H9 (cell line): Measurements from ENCODE around the gene GGA3. TPM values are rescaled to one million over a fixed set of nuclear protein-coding genes. Genes with fewer than 3 reads are reported as not detected.

ENCODE experiments used
- DNase-seq: peaks from one replicate; pipeline ENCODE4 v3.0.0-alpha.2; 2017
- H2AFZ ChIP-seq: one replicate; pipeline ENCODE4 v1.6.1; 2013; ENCODE audit warnings: mild to moderate bottlenecking, low read length, control low read depth, moderate library complexity
- H2AK5ac ChIP-seq: 2 replicates; pipeline ENCODE4 v1.6.1; 2013; ENCODE audit warnings: low read length, control low read depth, mixed read lengths; ENCODE audit not compliant: insufficient read length
- H2BK120ac ChIP-seq: one replicate; pipeline ENCODE4 v1.6.1; 2013; ENCODE audit warnings: low read depth, mild to moderate bottlenecking, low read length, control low read depth, inconsistent platforms; ENCODE audit not compliant: poor library complexity, severe bottlenecking
- H2BK12ac ChIP-seq: 2 replicates; pipeline ENCODE4 v1.6.1; 2013; ENCODE audit warnings: low read length, control low read depth, mixed read lengths, low read depth; ENCODE audit not compliant: insufficient read length
- H2BK15ac ChIP-seq: 2 replicates; pipeline ENCODE4 v1.6.1; 2013; ENCODE audit warnings: low read depth, low read length, control low read depth
- H2BK20ac ChIP-seq: one replicate; pipeline ENCODE4 v1.6.1; 2013; ENCODE audit warnings: low read depth, mild to moderate bottlenecking, low read length, control low read depth, inconsistent platforms; ENCODE audit not compliant: poor library complexity, severe bottlenecking
- H2BK5ac ChIP-seq: 2 replicates; pipeline ENCODE4 v1.6.1; 2013; ENCODE audit warnings: low read length, control low read depth, mixed read lengths; ENCODE audit not compliant: insufficient read length
- H3K14ac ChIP-seq: 2 replicates; pipeline ENCODE4 v1.6.1; 2013; ENCODE audit warnings: low read length, control low read depth; ENCODE audit not compliant: insufficient read depth
- H3K18ac ChIP-seq: 2 replicates; pipeline ENCODE4 v1.6.1; 2013; ENCODE audit warnings: low read depth, mild to moderate bottlenecking, mixed read lengths, low read length, control low read depth; ENCODE audit not compliant: insufficient read length
- H3K23ac ChIP-seq: 2 replicates; pipeline ENCODE4 v1.6.1; 2013; ENCODE audit warnings: low read length, control low read depth, mixed read lengths, low read depth; ENCODE audit not compliant: insufficient read length
- H3K23me2 ChIP-seq: 2 replicates; pipeline ENCODE4 v1.6.1; 2013; ENCODE audit warnings: low read depth, mild to moderate bottlenecking, mixed read lengths, low read length, control low read depth; ENCODE audit not compliant: insufficient read length, poor library complexity, severe bottlenecking
- H3K27ac ChIP-seq: 2 replicates; pipeline ENCODE4 v1.5.1; 2013; ENCODE audit warnings: low read length, control low read depth, mixed read lengths, low read depth; ENCODE audit not compliant: insufficient read length
- H3K27me3 ChIP-seq: 2 replicates; pipeline ENCODE4 v1.6.1; 2013; ENCODE audit warnings: low read length, control low read depth, inconsistent platforms; ENCODE audit not compliant: insufficient read depth
- H3K4ac ChIP-seq: 2 replicates; pipeline ENCODE4 v1.6.1; 2013; ENCODE audit warnings: low read depth, mild to moderate bottlenecking, control low read depth, inconsistent platforms, low read length, moderate library complexity
- H3K4me1 ChIP-seq: 2 replicates; pipeline ENCODE4 v1.6.1; 2013; ENCODE audit warnings: low read length, control low read depth, inconsistent platforms; ENCODE audit not compliant: insufficient read depth
- H3K4me2 ChIP-seq: 2 replicates; pipeline ENCODE4 v1.6.1; 2013; ENCODE audit warnings: low read length, control low read depth, mixed read lengths; ENCODE audit not compliant: insufficient read length, insufficient read depth
- H3K56ac ChIP-seq: 2 replicates; pipeline ENCODE4 v1.6.1; 2013; ENCODE audit warnings: low read depth, mild to moderate bottlenecking, mixed read lengths, low read length, control low read depth; ENCODE audit not compliant: insufficient read length
- H3K79me1 ChIP-seq: 2 replicates; pipeline ENCODE4 v1.6.1; 2013; ENCODE audit warnings: low read depth, mild to moderate bottlenecking, moderate library complexity, low read length, control low read depth, inconsistent platforms; ENCODE audit not compliant: insufficient read depth, poor library complexity, severe bottlenecking
- H3K79me2 ChIP-seq: 2 replicates; pipeline ENCODE4 v1.6.1; 2013; ENCODE audit warnings: low read length, control low read depth, inconsistent platforms; ENCODE audit not compliant: insufficient read depth
- H3K9ac ChIP-seq: 2 replicates; pipeline ENCODE4 v1.6.1; 2013; ENCODE audit warnings: low read length, control low read depth, mixed read lengths; ENCODE audit not compliant: insufficient read length; ENCODE audit errors: extremely low read depth
- H3K9me3 ChIP-seq: one replicate; pipeline ENCODE4 v1.6.1; 2013; ENCODE audit warnings: low read depth, low read length, inconsistent platforms; ENCODE audit not compliant: control insufficient read depth
- H3T11ph ChIP-seq: one replicate; pipeline ENCODE4 v1.6.1; 2013; ENCODE audit warnings: mild to moderate bottlenecking, low read length, control low read depth, inconsistent platforms
- H4K20me1 ChIP-seq: one replicate; pipeline ENCODE4 v1.6.1; 2013; ENCODE audit not compliant: control insufficient read depth, insufficient read length, insufficient read depth
- H4K5ac ChIP-seq: 2 replicates; pipeline ENCODE4 v1.6.1; 2013; ENCODE audit warnings: low read depth, mild to moderate bottlenecking, mixed read lengths, low read length, control low read depth; ENCODE audit not compliant: insufficient read length
- H4K8ac ChIP-seq: replicated peaks from 2 replicates; pipeline ENCODE4 v1.6.1; 2013; ENCODE audit warnings: low read length, control low read depth, mixed read lengths, low read depth; ENCODE audit not compliant: insufficient read length
- H4K91ac ChIP-seq: 2 replicates; pipeline ENCODE4 v1.6.1; 2013; ENCODE audit warnings: low read depth, mild to moderate bottlenecking, moderate library complexity, mixed read lengths, low read length, control low read depth; ENCODE audit not compliant: insufficient read length
- H3K27ac Mint-ChIP-seq, 3 experiments: 2 replicates in 2 of 3; 3 replicates in 1 of 3; pipeline ENCODE4 v1.8.0; 2020 to 2021; ENCODE audit warnings: mixed read lengths in 3 of 3, mild to moderate bottlenecking in 1 of 3, moderate library complexity in 1 of 3
- H3K27me3 Mint-ChIP-seq: 2 replicates; pipeline ENCODE4 v1.8.0; 2021; ENCODE audit warnings: low read depth, mild to moderate bottlenecking, moderate library complexity, mixed read lengths
- H3K36me3 Mint-ChIP-seq, 3 experiments: 2 replicates in 2 of 3; 3 replicates in 1 of 3; pipeline ENCODE4 v1.8.0; 2020 to 2021; ENCODE audit warnings: low read depth in 3 of 3, mixed read lengths in 3 of 3; ENCODE audit not compliant: insufficient read depth in 1 of 3
- H3K4me1 Mint-ChIP-seq, 2 experiments: 2 replicates each; pipeline ENCODE4 v1.8.0; 2020; ENCODE audit warnings: mixed read lengths in 2 of 2
- H3K4me3 Mint-ChIP-seq, 2 experiments: 2 replicates in 1 of 2; 3 replicates in 1 of 2; pipeline ENCODE4 v1.8.0; 2020 to 2021; ENCODE audit warnings: mild to moderate bottlenecking in 2 of 2, mixed read lengths in 2 of 2, moderate library complexity in 1 of 2
- H3K9me3 Mint-ChIP-seq, 2 experiments: 2 replicates in 1 of 2; 3 replicates in 1 of 2; pipeline ENCODE4 v1.8.0; 2020; ENCODE audit warnings: mild to moderate bottlenecking in 2 of 2, mixed read lengths in 2 of 2, moderate library complexity in 1 of 2
- WGBS: extraction: QIAGEN DNeasy Blood & Tissue Kit; methylation state at CpG from one replicate; pipeline ENCODE4 v1.1.7; 2013; ENCODE audit warnings: missing lambda C conversion rate, low lambda C conversion rate, mixed read lengths; ENCODE audit not compliant: insufficient read length; ENCODE audit errors: extremely low coverage; 5-methylcytosine and 5-hydroxymethylcytosine counted together
- total RNA-seq: library from RNA; stranded (reverse); gene quantifications from 2 replicates; pipeline ENCODE4 v1.2.1, GENCODE V29; 2021
- TF ChIP-seq, protein P1 (sequence below): fragments of 200-600 bp; sonication (generic); conservative IDR thresholded peaks from 3 replicates; pipeline ENCODE4 v1.8.0; 2021; ENCODE audit warnings: antibody characterized with exemption, mild to moderate bottlenecking

GGA3 gene
- total RNA-seq, 1 experiment from 2014 or later = 50.3 TPM

DNA sequence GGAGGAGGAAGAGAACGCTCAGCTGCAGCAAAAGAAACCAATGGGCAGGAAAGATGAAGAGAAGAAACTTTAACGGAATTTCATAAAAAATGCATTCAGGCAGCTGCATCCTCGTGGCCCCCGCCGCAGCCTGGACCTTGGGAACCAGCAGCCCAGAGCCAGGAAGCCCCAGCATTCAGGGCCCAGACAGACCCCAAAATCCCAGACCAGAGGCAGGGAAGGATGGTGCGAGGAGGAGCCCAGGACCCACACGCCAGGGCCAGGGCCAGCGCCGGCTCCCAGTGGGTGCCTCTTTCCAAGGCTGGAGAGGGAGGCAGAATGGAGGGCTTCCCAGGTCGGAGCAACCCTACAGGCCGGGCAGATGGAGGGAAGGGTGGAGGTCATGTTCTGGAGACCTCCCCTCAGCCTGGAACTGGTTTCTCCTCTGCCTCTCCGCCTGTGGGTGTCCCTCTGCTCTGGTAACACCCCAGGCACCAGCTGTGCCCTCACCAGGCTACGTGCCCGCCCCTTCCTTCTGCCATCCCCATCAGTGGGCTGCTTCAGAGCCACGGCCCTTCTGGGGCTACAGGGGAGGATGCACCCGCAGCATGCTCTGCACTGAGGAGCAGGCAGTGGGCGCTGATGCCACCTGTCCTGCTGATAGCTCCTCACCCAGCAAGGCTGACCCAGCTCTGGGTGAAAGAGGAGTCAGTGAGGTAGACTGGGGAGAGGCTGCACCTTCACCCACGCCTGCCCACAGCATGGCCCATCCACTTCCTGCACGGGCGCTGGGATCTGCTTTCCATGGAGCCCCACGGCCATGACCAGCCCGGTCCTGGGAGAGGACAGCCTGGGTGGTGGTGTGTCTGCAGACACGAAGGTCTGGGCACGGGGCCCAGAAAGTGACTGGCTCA, 10.8 kb upstream of the GGA3 start:
- Histone ChIP-seq H4K5ac (no peak overlapping the region), H3K9me3 (no peaks in the 10 kb centered on the region), H4K20me1 (no peaks in the 10 kb centered on the region), H3K14ac (no peak overlapping the region), H3K27me3 (no peaks in the 10 kb centered on the region), H3T11ph (no peak overlapping the region), H3K18ac (no peak overlapping the region), H3K27ac (no peak overlapping the region), H2BK5ac (no peak overlapping the region), H3K79me2 (no peaks in the 10 kb centered on the region), H3K9ac (peak overlapping the region; percentile 27), H3K4ac (no peak overlapping the region), H3K23ac (no peak overlapping the region), H3K23me2 (peaks cover 22% of the 10 kb centered on the region), H2AFZ (no peak overlapping the region), H2BK120ac (no peak overlapping the region), H3K79me1 (no peaks in the 10 kb centered on the region), H3K4me1 (0 out of 2 replicates have a peak, but pooled peaks cover 2% of the 10 kb centered on the region), H4K91ac (no peak overlapping the region), H4K8ac (no peak overlapping the region), H2AK5ac (no peak overlapping the region), H3K56ac (no peak overlapping the region), H2BK12ac (no peak overlapping the region), H2BK15ac (no peak overlapping the region), H2BK20ac (no peak overlapping the region), H3K4me2 (peak overlapping the region; percentile 68)
- Mint-ChIP-seq H3K36me3 (peaks cover 0 to 25% (median 23%) of the 10 kb centered on the region in 3 experiments; a peak in 6 of 7 replicates), H3K4me3 (peak overlapping the region; percentile 72 to 83), H3K9me3 (no peaks in the 10 kb centered on the region), H3K4me1 (peaks cover 15 to 20% of the 10 kb centered on the region in 2 experiments), H3K27ac (no peak overlapping the region), H3K27me3 (no peaks in the 10 kb centered on the region; the same call in 1 of the 2 replicates)
- no CpG with 5 or more reads among the region's 24 CpGs for WGBS
- TF ChIP-seq, protein P1, sequence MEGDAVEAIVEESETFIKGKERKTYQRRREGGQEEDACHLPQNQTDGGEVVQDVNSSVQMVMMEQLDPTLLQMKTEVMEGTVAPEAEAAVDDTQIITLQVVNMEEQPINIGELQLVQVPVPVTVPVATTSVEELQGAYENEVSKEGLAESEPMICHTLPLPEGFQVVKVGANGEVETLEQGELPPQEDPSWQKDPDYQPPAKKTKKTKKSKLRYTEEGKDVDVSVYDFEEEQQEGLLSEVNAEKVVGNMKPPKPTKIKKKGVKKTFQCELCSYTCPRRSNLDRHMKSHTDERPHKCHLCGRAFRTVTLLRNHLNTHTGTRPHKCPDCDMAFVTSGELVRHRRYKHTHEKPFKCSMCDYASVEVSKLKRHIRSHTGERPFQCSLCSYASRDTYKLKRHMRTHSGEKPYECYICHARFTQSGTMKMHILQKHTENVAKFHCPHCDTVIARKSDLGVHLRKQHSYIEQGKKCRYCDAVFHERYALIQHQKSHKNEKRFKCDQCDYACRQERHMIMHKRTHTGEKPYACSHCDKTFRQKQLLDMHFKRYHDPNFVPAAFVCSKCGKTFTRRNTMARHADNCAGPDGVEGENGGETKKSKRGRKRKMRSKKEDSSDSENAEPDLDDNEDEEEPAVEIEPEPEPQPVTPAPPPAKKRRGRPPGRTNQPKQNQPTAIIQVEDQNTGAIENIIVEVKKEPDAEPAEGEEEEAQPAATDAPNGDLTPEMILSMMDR = no peak
- peak; percentile 52 for DNase-seq
